Fibroblast of the aortic adventitia (primary cell): ENCODE data around the gene THRAP3. TPM values are rescaled to one million over a fixed set of nuclear protein-coding genes. Genes with fewer than 3 reads are reported as not detected.
"Not testable (repeated sequence)": the region's sequence is repeated elsewhere in the genome, so short reads cannot be mapped to it uniquely, and the experiment has no call there.

Source experiments
- DNase-seq: peaks from one replicate; pipeline ENCODE4 v3.0.0-alpha.2; 2010; ENCODE audit warnings: low read depth
- H3K4me3 ChIP-seq: 2 replicates; pipeline ENCODE4 v1.5.1; 2011; ENCODE audit warnings: low read depth, mild to moderate bottlenecking, control low read depth, low read length, moderate library complexity
- CTCF ChIP-seq: IDR thresholded peaks from 2 replicates; pipeline ENCODE4 v1.5.1; 2011; ENCODE audit warnings: mild to moderate bottlenecking, low read length, control low read depth, inconsistent platforms; ENCODE audit not compliant: insufficient read depth
- total RNA-seq: library from RNA; depleted of rRNA; stranded (reverse); fragments of >200 nt; gene quantifications from 2 replicates; pipeline ENCODE4 v1.2.3, GENCODE V29; 2012; ENCODE audit warnings: low replicate concordance

THRAP3 gene
- total RNA-seq, 1 donor = 130 TPM

- DNase-seq = no peak
- TF ChIP-seq CTCF = no peak
- no peak overlapping the region for H3K4me3 ChIP-seq
Observed at GRCh38 chr1:36236302-36236701, 12.1 kb downstream of the THRAP3 start.

GRCh38 chr1:36238433-36238832 lies 14.2 kb downstream of the THRAP3 start:
- peak; percentile 37 for DNase-seq
- H3K4me3 ChIP-seq = no peak overlapping the region
- no peak for TF ChIP-seq CTCF

GRCh38 chr1:36239941-36240637 lies 15.8 kb downstream of the THRAP3 start:
- DNase-seq = peak; percentile 63
- no peak overlapping the region for H3K4me3 ChIP-seq
- no peak for TF ChIP-seq CTCF

GRCh38 chr1:36247538-36247937 lies 23.3 kb downstream of the THRAP3 start:
- no peak for TF ChIP-seq CTCF
- no peak overlapping the region for H3K4me3 ChIP-seq
- DNase-seq = no peak

GRCh38 chr1:36248250-36248894 lies 24.1 kb downstream of the THRAP3 start:
- TF ChIP-seq CTCF = no peak
- no peak overlapping the region for H3K4me3 ChIP-seq
- peak; percentile 89 for DNase-seq

GRCh38 chr1:36251794-36252481 lies 27.7 kb downstream of the THRAP3 start:
- DNase-seq = no peak
- TF ChIP-seq CTCF = no peak
- H3K4me3 ChIP-seq = no peak overlapping the region

- not testable (repeated sequence) for DNase-seq, H3K4me3 ChIP-seq
Observed at GRCh38 chr1:36252482-36252824, 28.2 kb downstream of the THRAP3 start.
